ENCODE data around the gene PARP9.
"Not testable (repeated sequence)": the region's sequence is repeated elsewhere in the genome, so short reads cannot be mapped to it uniquely, and the experiment has no call there.

PARP9 gene

GRCh38 chr3:122513386-122514122, 50.5 kb downstream of the PARP9 start:
- H3K4me1 ChIP-seq, result peaks cover 12% of the 10 kb centered on the region

GRCh38 chr3:122512284-122512683, 51.8 kb downstream of the PARP9 start:
- Histone ChIP-seq H3K9ac (no peak overlapping the region), H3K27ac (no peak overlapping the region), H3K9me3 (ENCODE audit: control insufficient read depth, low read length) (no peaks in the 10 kb centered on the region), H3K36me3 (ENCODE audit: control insufficient read depth, insufficient read depth, low read length) (no peaks in the 10 kb centered on the region), H3K4me3 (ENCODE audit: low read depth, low read length) (no peak overlapping the region), H3K4me1 (peaks cover 12% of the 10 kb centered on the region), H3K4me2 (ENCODE audit: low read length) (no peak overlapping the region), H3K27me3 (ENCODE audit: control insufficient read depth, insufficient read depth, low read length) (no peaks in the 10 kb centered on the region), H2AFZ (no peak overlapping the region), H3K79me2 (peaks cover 41% of the 10 kb centered on the region)
- TF ChIP-seq, protein P1, sequence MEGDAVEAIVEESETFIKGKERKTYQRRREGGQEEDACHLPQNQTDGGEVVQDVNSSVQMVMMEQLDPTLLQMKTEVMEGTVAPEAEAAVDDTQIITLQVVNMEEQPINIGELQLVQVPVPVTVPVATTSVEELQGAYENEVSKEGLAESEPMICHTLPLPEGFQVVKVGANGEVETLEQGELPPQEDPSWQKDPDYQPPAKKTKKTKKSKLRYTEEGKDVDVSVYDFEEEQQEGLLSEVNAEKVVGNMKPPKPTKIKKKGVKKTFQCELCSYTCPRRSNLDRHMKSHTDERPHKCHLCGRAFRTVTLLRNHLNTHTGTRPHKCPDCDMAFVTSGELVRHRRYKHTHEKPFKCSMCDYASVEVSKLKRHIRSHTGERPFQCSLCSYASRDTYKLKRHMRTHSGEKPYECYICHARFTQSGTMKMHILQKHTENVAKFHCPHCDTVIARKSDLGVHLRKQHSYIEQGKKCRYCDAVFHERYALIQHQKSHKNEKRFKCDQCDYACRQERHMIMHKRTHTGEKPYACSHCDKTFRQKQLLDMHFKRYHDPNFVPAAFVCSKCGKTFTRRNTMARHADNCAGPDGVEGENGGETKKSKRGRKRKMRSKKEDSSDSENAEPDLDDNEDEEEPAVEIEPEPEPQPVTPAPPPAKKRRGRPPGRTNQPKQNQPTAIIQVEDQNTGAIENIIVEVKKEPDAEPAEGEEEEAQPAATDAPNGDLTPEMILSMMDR (IDR thresholded peaks at IDR 0.05), result no peak

More at GRCh38 chr3:122513386-122514122, 50.5 kb downstream of the PARP9 start:
- Histone ChIP-seq H3K9me3 (ENCODE audit: control insufficient read depth, low read length) (no peaks in the 10 kb centered on the region), H3K9ac (no peak overlapping the region), H3K27ac (peak overlapping the region; percentile 95), H3K79me2 (peaks cover 36% of the 10 kb centered on the region), H2AFZ (no peak overlapping the region), H3K4me3 (ENCODE audit: low read depth, low read length) (peak overlapping the region; percentile 95), H3K4me2 (ENCODE audit: low read length) (peak overlapping the region; percentile 62), H3K27me3 (ENCODE audit: control insufficient read depth, insufficient read depth, low read length) (no peaks in the 10 kb centered on the region), H3K36me3 (ENCODE audit: control insufficient read depth, insufficient read depth, low read length) (no peaks in the 10 kb centered on the region)
- TF ChIP-seq, protein P1 (IDR thresholded peaks at IDR 0.05), result no peak

- Histone ChIP-seq H3K79me2 (peaks cover 48% of the 10 kb centered on the region), H3K27me3 (ENCODE audit: control insufficient read depth, insufficient read depth, low read length) (no peaks in the 10 kb centered on the region), H3K4me3 (ENCODE audit: low read depth, low read length) (no peak overlapping the region), H3K9ac (no peak overlapping the region), H3K4me2 (ENCODE audit: low read length) (peak overlapping the region; percentile 10), H2AFZ (no peak overlapping the region), H3K9me3 (ENCODE audit: control insufficient read depth, low read length) (no peaks in the 10 kb centered on the region), H3K27ac (peak overlapping the region; percentile 64), H3K4me1 (peaks cover 15% of the 10 kb centered on the region), H3K36me3 (ENCODE audit: control insufficient read depth, insufficient read depth, low read length) (no peaks in the 10 kb centered on the region)
- TF ChIP-seq, protein P1 (IDR thresholded peaks at IDR 0.05), result no peak
These were observed 53.1 kb downstream of the PARP9 start for GRCh38 chr3:122510878-122511535.

DNA sequence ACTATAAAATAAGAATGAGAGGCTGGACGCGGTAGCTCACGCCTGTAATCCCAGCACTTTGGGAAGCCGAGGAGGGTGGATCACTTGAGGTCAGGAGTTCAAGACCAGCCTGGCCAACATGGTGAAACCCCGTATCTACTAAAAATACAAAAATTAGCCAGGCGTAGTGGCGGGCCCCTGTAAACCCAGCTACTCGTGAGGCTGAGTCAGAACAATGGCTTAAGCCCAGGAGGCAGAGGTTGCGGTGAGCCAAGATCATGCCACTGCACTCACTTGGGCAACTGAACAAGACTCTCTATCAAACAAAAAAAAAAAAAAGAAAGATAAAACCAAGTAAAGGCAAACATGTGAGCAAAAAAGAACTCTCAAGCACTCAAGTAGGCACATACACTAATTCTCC, 55.2 kb downstream of the PARP9 start:
- H3K36me3 ChIP-seq (ENCODE audit: control insufficient read depth, insufficient read depth, low read length); H3K9ac ChIP-seq; H3K9me3 ChIP-seq (ENCODE audit: control insufficient read depth, low read length); H2AFZ ChIP-seq; H3K27ac ChIP-seq; H3K4me3 ChIP-seq (ENCODE audit: low read depth, low read length); H3K27me3 ChIP-seq (ENCODE audit: control insufficient read depth, insufficient read depth, low read length); H3K4me2 ChIP-seq (ENCODE audit: low read length): not testable (repeated sequence)
- peaks cover 15% of the 10 kb centered on the region for H3K4me1 ChIP-seq
- H3K79me2 ChIP-seq, result peaks cover 60% of the 10 kb centered on the region

- no peak overlapping the region for H3K4me3 ChIP-seq (ENCODE audit: low read depth, low read length)
- no peak overlapping the region for H3K9ac ChIP-seq
- H3K36me3 ChIP-seq (ENCODE audit: control insufficient read depth, insufficient read depth, low read length), result no peaks in the 10 kb centered on the region
- no peak overlapping the region for H3K4me2 ChIP-seq (ENCODE audit: low read length)
- TF ChIP-seq, protein P1 (IDR thresholded peaks at IDR 0.05), result no peak
- peaks cover 59% of the 10 kb centered on the region for H3K79me2 ChIP-seq
- H3K9me3 ChIP-seq (ENCODE audit: control insufficient read depth, low read length), result no peaks in the 10 kb centered on the region
- no peaks in the 10 kb centered on the region for H3K27me3 ChIP-seq (ENCODE audit: control insufficient read depth, insufficient read depth, low read length)
- H3K4me1 ChIP-seq, result peaks cover 12% of the 10 kb centered on the region
- no peak overlapping the region for H2AFZ ChIP-seq
- H3K27ac ChIP-seq, result no peak overlapping the region
These were observed 55.8 kb downstream of the PARP9 start for GRCh38 chr3:122508135-122508914.

Data from parathyroid adenoma (tissue), 2 donors.